Measurements from ENCODE around the gene IL17RE.
A peak's percentile ranks its signal among the peaks of the same experiment; 100 is the strongest.
"Not testable (repeated sequence)": the region's sequence is repeated elsewhere in the genome, so short reads cannot be mapped to it uniquely, and the experiment has no call there.

IL17RE gene

DNA sequence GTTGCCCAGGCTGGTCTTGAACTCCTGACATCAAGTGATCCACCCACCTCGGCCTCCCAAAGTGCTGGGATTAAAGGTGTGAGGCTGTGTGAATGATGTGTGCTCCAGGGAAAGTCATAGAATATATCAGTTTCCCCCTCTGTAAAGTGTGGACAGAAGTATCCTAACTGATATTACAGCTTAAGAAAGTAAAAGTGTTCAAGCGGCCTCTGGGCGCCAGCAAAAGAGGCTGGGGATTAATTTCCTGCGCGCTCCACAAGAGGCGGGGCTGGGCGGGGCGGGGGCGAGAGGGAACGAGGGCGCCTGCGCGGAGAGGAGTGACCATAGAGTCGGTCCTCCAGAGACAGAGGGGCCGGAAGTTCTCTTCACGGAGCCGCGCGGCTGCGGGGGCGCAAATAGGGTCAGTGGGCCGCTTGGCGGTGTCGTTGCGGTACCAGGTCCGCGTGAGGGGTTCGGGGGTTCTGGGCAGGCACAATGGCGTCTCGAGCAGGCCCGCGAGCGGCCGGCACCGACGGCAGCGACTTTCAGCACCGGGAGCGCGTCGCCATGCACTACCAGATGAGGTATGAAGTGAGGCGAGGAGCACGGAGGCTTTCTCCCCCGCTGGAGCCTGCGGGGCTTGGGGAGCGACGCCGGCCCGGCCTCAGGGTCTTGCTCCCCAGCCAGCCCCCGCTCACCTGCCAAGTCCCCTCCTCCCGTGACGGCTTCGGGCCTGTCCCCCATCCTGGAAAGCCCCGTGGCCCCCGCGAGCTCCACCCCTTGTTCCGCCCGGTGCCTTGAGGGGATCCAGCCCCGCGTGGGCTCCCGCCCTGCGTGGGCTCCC, 12.2 kb upstream of the IL17RE start, which contains the start of gene JAGN1 (continued):
- TF ChIP-seq CSDC2 (CRISPR knock-in tag; IDR thresholded peaks at IDR 0.05) (no peak), BACH2 (CRISPR knock-in tag; IDR thresholded peaks at IDR 0.05; ENCODE audit: borderline replicate concordance) (no peak)

DNA sequence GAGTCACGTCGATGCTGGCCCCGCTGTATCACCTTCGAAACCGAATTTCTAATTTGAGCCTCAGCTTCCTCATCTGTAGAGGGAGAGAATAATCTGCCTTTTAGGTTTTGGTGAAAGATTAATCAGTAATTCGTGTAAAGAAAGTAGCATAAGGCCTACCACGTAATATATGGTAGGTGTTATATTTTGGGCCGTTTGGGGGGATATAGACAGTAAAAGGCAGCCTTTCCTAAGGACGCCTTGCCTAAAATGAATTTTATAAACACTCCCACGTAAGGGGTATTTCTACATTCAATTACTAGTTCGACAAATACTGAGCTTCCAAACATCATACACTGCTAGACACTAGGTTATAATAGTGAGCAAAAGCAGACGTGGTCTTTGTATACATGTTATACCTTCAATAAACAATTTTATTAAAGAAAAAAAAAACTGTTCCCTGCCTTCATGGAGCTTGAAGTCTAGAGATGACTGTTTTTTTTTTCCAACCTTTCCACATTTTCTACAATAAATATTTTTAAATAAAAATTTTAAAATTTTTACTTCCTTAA, 11.5 kb upstream of the IL17RE start:
- no peak for TF ChIP-seq GLIS3 (CRISPR knock-in tag; IDR thresholded peaks at IDR 0.05)
- TF ChIP-seq, protein P1, sequence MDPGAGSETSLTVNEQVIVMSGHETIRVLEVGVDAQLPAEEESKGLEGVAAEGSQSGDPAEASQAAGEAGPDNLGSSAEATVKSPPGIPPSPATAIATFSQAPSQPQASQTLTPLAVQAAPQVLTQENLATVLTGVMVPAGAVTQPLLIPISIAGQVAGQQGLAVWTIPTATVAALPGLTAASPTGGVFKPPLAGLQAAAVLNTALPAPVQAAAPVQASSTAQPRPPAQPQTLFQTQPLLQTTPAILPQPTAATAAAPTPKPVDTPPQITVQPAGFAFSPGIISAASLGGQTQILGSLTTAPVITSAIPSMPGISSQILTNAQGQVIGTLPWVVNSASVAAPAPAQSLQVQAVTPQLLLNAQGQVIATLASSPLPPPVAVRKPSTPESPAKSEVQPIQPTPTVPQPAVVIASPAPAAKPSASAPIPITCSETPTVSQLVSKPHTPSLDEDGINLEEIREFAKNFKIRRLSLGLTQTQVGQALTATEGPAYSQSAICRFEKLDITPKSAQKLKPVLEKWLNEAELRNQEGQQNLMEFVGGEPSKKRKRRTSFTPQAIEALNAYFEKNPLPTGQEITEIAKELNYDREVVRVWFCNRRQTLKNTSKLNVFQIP (CRISPR knock-in tag; IDR thresholded peaks at IDR 0.05; ENCODE audit: borderline replicate concordance, low read depth), result no peak
- TF ChIP-seq, protein P2, sequence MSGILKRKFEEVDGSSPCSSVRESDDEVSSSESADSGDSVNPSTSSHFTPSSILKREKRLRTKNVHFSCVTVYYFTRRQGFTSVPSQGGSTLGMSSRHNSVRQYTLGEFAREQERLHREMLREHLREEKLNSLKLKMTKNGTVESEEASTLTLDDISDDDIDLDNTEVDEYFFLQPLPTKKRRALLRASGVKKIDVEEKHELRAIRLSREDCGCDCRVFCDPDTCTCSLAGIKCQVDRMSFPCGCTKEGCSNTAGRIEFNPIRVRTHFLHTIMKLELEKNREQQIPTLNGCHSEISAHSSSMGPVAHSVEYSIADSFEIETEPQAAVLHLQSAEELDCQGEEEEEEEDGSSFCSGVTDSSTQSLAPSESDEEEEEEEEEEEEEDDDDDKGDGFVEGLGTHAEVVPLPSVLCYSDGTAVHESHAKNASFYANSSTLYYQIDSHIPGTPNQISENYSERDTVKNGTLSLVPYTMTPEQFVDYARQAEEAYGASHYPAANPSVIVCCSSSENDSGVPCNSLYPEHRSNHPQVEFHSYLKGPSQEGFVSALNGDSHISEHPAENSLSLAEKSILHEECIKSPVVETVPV (CRISPR knock-in tag; IDR thresholded peaks at IDR 0.05), result no peak
- no peak; the same call in 2 of the 3 replicates for ATAC-seq

DNA sequence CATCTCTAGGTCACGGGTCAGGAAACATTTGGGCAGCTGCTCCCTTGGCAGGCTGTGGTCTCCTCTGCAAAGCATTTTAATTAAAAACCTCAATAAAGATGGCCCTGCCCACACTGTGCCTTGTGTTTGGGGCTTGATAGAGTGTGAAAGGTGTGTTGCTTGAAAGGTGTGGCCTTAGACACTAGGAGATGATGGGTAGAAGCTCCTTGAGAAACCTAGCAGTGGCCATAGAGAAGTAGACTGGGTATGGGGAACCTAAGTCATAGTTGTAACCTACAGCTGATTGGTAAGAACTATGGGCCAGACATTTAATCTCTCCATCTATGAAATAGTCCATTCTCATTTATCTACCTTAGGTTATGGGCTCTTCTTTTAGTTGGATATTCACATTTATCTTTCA, 8.9 kb upstream of the IL17RE start:
- no peak for TF ChIP-seq ZFP3 (CRISPR knock-in tag; IDR thresholded peaks at IDR 0.05)
- TF ChIP-seq, protein P2 (CRISPR knock-in tag; IDR thresholded peaks at IDR 0.05), result no peak
- no peak for TF ChIP-seq TOX (CRISPR knock-in tag; IDR thresholded peaks at IDR 0.05; ENCODE audit: borderline replicate concordance)
- TF ChIP-seq ESRRG (CRISPR knock-in tag; IDR thresholded peaks at IDR 0.05), result no peak
- TF ChIP-seq, protein P1 (CRISPR knock-in tag; IDR thresholded peaks at IDR 0.05; ENCODE audit: borderline replicate concordance, low read depth), result no peak
- no peak for TF ChIP-seq TCF4 (CRISPR knock-in tag; IDR thresholded peaks at IDR 0.05; ENCODE audit: borderline replicate concordance)
- no peak for TF ChIP-seq ARNTL (CRISPR knock-in tag; IDR thresholded peaks at IDR 0.05; ENCODE audit: borderline replicate concordance, low read depth)
- TF ChIP-seq CSDC2 (CRISPR knock-in tag; IDR thresholded peaks at IDR 0.05), result no peak
- TF ChIP-seq BACH2 (CRISPR knock-in tag; IDR thresholded peaks at IDR 0.05; ENCODE audit: borderline replicate concordance), result no peak
- TF ChIP-seq ZNF70 (CRISPR knock-in tag; IDR thresholded peaks at IDR 0.05), result no peak
- ATAC-seq, result no peak

DNA sequence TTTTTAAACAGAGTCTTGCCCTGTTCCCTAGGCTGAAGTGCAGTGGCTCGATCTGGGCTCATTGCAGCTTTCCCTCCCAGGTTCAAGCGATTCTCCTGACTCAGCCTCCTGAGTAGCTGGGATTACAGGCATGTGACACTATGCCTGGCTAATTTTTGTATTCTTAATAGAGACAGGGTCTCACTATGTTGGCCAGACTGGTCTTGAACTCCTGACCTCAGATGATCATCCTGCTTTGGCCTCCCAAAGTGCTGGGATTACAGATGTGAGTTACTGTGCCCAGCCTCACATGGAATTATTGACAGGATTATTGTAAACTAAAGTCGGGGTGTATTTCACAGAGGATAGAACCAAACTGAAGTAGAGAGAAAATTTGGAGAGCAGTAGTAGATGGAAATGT, 6.9 kb upstream of the IL17RE start:
- ATAC-seq, result not testable (repeated sequence)

DNA sequence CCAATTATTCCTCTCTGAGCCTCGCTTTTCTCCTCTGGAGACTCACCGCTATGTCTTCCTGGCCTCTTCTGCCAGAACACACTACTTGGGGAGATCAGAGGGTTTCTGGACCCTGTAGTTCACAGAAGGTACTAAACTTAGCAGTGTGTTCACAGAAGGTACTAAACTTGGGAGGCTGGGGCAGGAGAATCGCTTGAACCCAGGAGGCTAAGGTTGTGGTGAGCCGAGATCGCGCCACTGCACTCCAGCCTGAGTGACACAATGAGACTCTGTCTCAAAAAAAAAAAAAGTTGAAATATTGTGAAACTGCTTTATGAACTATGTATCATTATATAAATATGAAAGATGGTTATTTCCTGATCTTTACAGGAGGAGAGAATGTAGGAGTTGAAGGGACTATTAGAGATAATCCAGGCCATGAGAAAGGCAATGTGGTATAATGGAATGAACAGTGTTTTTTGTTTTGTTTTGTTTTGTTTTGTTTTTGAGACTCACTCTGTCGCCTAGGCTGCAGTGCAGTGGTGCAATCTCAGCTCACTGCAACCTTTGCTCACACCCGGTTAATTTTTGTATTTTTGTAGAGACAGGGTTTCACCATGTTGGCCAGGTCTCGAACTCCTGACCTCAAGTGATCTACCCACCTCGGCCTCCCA, 5.8 kb upstream of the IL17RE start:
- ATAC-seq, result not testable (repeated sequence)

DNA sequence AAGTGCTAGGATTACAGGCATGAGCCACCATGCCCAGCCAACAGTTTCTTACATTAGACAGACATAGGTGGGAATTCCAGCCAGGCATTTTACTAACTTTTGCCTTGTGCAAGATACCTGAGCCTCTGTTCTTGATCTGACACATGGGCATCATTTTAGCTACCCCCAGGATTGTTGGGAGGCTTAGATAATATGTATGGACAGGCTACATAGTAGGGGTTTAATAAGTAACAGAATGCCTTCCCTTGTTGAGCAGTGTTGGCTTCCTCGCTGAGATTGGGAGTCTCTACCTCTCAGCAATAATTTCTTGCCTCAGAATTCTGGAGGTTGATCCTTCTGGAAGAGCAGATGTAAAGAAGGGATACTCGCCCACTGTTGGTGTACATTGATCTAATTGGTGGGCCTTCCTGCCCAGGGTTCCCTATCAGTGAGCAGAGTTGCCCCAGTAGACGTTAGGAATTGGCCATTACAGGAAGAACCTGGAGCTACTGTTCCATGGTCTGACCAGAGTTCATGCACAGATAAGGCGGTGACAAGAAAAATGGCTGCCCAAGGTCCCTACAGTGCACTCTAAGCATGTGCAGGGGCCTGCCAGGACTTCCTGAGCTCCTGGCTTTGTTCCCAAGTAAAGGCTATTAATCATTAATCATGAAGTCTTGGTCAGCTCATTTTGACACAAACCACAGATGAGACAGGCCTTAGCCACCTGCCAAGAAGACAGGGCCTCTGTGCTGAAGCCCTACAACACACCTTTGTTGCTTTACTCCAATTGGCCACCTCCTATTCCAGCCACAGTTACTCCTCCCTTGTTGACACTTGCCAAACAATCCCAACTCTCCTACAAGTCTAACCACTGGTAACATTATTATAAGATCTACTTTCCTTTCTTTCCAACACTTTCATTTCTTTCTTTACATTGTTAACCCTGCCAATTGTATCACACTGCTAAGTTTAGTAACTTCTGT, 5.0 kb upstream of the IL17RE start:
- peak; percentile 68 for ATAC-seq
- TF ChIP-seq, protein P1 (CRISPR knock-in tag; IDR thresholded peaks at IDR 0.05; ENCODE audit: borderline replicate concordance, low read depth), result no peak
- TF ChIP-seq ZFP3 (CRISPR knock-in tag; IDR thresholded peaks at IDR 0.05), result no peak
- TF ChIP-seq BACH2 (CRISPR knock-in tag; IDR thresholded peaks at IDR 0.05; ENCODE audit: borderline replicate concordance), result no peak
- TF ChIP-seq TCF4 (CRISPR knock-in tag; IDR thresholded peaks at IDR 0.05; ENCODE audit: borderline replicate concordance), result no peak
- TF ChIP-seq, protein P3, sequence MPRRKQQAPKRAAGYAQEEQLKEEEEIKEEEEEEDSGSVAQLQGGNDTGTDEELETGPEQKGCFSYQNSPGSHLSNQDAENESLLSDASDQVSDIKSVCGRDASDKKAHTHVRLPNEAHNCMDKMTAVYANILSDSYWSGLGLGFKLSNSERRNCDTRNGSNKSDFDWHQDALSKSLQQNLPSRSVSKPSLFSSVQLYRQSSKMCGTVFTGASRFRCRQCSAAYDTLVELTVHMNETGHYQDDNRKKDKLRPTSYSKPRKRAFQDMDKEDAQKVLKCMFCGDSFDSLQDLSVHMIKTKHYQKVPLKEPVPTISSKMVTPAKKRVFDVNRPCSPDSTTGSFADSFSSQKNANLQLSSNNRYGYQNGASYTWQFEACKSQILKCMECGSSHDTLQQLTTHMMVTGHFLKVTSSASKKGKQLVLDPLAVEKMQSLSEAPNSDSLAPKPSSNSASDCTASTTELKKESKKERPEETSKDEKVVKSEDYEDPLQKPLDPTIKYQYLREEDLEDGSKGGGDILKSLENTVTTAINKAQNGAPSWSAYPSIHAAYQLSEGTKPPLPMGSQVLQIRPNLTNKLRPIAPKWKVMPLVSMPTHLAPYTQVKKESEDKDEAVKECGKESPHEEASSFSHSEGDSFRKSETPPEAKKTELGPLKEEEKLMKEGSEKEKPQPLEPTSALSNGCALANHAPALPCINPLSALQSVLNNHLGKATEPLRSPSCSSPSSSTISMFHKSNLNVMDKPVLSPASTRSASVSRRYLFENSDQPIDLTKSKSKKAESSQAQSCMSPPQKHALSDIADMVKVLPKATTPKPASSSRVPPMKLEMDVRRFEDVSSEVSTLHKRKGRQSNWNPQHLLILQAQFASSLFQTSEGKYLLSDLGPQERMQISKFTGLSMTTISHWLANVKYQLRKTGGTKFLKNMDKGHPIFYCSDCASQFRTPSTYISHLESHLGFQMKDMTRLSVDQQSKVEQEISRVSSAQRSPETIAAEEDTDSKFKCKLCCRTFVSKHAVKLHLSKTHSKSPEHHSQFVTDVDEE (CRISPR knock-in tag; IDR thresholded peaks at IDR 0.05), result no peak
- no peak for TF ChIP-seq CSDC2 (CRISPR knock-in tag; IDR thresholded peaks at IDR 0.05)
- no peak for TF ChIP-seq ZFP30 (CRISPR knock-in tag; IDR thresholded peaks at IDR 0.05)
- no peak for TF ChIP-seq GLIS3 (CRISPR knock-in tag; IDR thresholded peaks at IDR 0.05)
